Tibial nerve (tissue), 4 donors: ENCODE measurements around the gene ABCB1.

Experiments
- EP300 ChIP-seq, 2 donors: sonication (generic); formaldehyde crosslinking; IDR thresholded peaks; one replicate each; pipeline ENCODE4 v1.6.1; 2017; ENCODE audit warnings: antibody characterized with exemption in 2 of 2, mild to moderate bottlenecking in 1 of 2
- POLR2A ChIP-seq, 2 donors: fragments of 450-650 bp; IDR thresholded peaks; one replicate each; pipeline ENCODE4 v1.6.1; 2017; ENCODE audit warnings: antibody characterized with exemption in 2 of 2, mild to moderate bottlenecking in 2 of 2, moderate library complexity in 2 of 2
- TF ChIP-seq, protein P1 (sequence below), 5 experiments: fragments of 200-600 bp in 3 of 5; fragments of 450-650 bp in 2 of 5; sonication (generic) in 3 of 5; IDR thresholded peaks; one replicate each; pipeline ENCODE4 v1.5.1; 2016 to 2019; ENCODE audit warnings: antibody characterized with exemption in 5 of 5, mild to moderate bottlenecking in 3 of 5, moderate library complexity in 2 of 5

DNA sequence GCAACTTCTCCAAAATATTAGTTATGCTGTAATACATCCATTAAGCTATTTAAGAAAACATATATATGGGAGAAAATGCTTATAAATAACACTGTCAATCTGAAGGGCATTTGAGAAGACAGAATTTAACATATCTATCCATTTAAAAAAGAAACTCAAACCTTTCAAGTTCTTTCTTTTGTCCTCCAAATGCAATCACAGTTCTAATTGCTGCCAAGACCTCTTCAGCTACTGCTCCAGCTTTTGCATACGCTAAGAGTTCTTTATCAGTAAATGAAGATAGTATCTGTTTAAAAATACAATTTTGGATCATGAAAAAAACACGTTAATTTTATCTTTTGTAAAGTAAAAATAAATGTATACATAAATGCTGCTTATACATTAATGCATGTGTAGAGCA is 39.6 kb downstream of the ABCB1 start:
- TF ChIP-seq, protein P1, sequence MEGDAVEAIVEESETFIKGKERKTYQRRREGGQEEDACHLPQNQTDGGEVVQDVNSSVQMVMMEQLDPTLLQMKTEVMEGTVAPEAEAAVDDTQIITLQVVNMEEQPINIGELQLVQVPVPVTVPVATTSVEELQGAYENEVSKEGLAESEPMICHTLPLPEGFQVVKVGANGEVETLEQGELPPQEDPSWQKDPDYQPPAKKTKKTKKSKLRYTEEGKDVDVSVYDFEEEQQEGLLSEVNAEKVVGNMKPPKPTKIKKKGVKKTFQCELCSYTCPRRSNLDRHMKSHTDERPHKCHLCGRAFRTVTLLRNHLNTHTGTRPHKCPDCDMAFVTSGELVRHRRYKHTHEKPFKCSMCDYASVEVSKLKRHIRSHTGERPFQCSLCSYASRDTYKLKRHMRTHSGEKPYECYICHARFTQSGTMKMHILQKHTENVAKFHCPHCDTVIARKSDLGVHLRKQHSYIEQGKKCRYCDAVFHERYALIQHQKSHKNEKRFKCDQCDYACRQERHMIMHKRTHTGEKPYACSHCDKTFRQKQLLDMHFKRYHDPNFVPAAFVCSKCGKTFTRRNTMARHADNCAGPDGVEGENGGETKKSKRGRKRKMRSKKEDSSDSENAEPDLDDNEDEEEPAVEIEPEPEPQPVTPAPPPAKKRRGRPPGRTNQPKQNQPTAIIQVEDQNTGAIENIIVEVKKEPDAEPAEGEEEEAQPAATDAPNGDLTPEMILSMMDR (IDR thresholded peaks at IDR 0.05): no peak
- TF ChIP-seq POLR2A (IDR thresholded peaks at IDR 0.05) (no peak), EP300 (IDR thresholded peaks at IDR 0.05) (no peak)
